Spleen (tissue), 11 donors: ENCODE data around the gene RENBP. TPM values are rescaled to one million over a fixed set of nuclear protein-coding genes. Genes with fewer than 3 reads are reported as not detected.

Experiments
- DNase-seq: peaks from one replicate; pipeline ENCODE4 v3.0.0-alpha.2; 2020
- H3K27ac ChIP-seq, 8 donors: fragments of 200-600 bp; sonication (generic) in 7 of 8; 1 replicate in 4 of 8; 2 replicates in 4 of 8; pipeline versions ENCODE4 v1.5.0 to v1.8.0; 2016 to 2021; ENCODE audit warnings: inconsistent platforms in 4 of 8, mild to moderate bottlenecking in 4 of 8, moderate library complexity in 1 of 8
- H3K27me3 ChIP-seq, 7 donors: fragments of 200-600 bp; sonication (generic) in 6 of 7; replicated peaks in 1 of 7; 1 replicate in 4 of 7; 2 replicates in 3 of 7; pipeline versions ENCODE4 v1.5.0 to v1.8.0; 2016 to 2021; ENCODE audit warnings: inconsistent platforms in 3 of 7, mild to moderate bottlenecking in 1 of 7
- H3K36me3 ChIP-seq, 6 donors: fragments of 200-600 bp; sonication (generic) in 5 of 6; 1 replicate in 4 of 6; 2 replicates in 2 of 6; pipeline versions ENCODE4 v1.5.0 to v1.8.0; 2016 to 2021; ENCODE audit warnings: inconsistent platforms in 2 of 6
- H3K4me1 ChIP-seq, 6 donors: fragments of 200-600 bp; sonication (generic) in 5 of 6; 1 replicate in 3 of 6; 2 replicates in 3 of 6; pipeline versions ENCODE4 v1.5.0 to v1.8.0; 2016 to 2021; ENCODE audit warnings: inconsistent platforms in 3 of 6
- H3K4me3 ChIP-seq, 8 donors: fragments of 200-600 bp; sonication (generic) in 7 of 8; 1 replicate in 4 of 8; 2 replicates in 4 of 8; pipeline versions ENCODE4 v1.5.0 to v1.8.0; 2016 to 2021; ENCODE audit warnings: inconsistent platforms in 4 of 8, mild to moderate bottlenecking in 4 of 8, moderate library complexity in 2 of 8
- H3K9me3 ChIP-seq, 8 donors: fragments of 200-600 bp; sonication (generic) in 7 of 8; 1 replicate in 4 of 8; 2 replicates in 4 of 8; pipeline versions ENCODE4 v1.5.0 to v1.8.0; 2016 to 2021; ENCODE audit warnings: inconsistent platforms in 4 of 8
- POLR2A ChIP-seq, 3 donors: fragments of 450-650 bp; IDR thresholded peaks; one replicate each; pipeline ENCODE4 v1.5.1; 2017; ENCODE audit warnings: antibody characterized with exemption in 3 of 3, mild to moderate bottlenecking in 1 of 3
- POLR2AphosphoS5 ChIP-seq, 3 donors: sonication (generic); formaldehyde crosslinking; IDR thresholded peaks; one replicate each; pipeline ENCODE4 v1.5.1; 2017; ENCODE audit warnings: antibody characterized with exemption in 3 of 3
- WGBS, 5 donors: extraction: QIAGEN DNeasy Blood & Tissue Kit in 3 of 5; methylation state at CpG; one replicate each; pipeline versions ENCODE4 v1.1.5 to v1.1.7; 2013 to 2018; 5-methylcytosine and 5-hydroxymethylcytosine counted together
- intact Hi-C: fragments of 100-400 bp; cut with DNase I; formaldehyde crosslinking; loops from one replicate; pipeline ENCODE4 v1.15.0; 2023; ENCODE audit warnings: low total_unique reads
- polyA plus RNA-seq, 3 donors: library from polyadenylated mRNA; stranded (reverse); fragments of 200-250 nt; gene quantifications; one replicate each; pipeline ENCODE4 v1.2.1, GENCODE V29; 2013
- total RNA-seq, 7 donors: library from RNA; depleted of rRNA in 3 of 7; stranded (reverse); fragments of >200 nt in 3 of 7; fragmentation: NEBNext Ultra II Directional in 4 of 7; extraction: Animal tissue kit (Norgen Biotek cat#: 25700) in 4 of 7; gene quantifications; one replicate each; pipeline versions ENCODE4 v1.1.0 to v1.2.1, GENCODE V29; 2016 to 2021
- TF ChIP-seq, protein P1 (sequence below), 11 experiments: fragments of 200-600 bp in 7 of 11; fragments of 450-650 bp in 4 of 11; sonication (generic) in 4 of 11; IDR thresholded peaks in 8 of 11; conservative IDR thresholded peaks in 3 of 11; 1 replicate in 7 of 11; 2 replicates in 4 of 11; pipeline versions ENCODE4 v1.4.0 to v1.8.0; 2016 to 2021; ENCODE audit warnings: antibody characterized with exemption in 11 of 11, inconsistent platforms in 4 of 11, mild to moderate bottlenecking in 1 of 11
- donor health status: healthy with polysubstance abuse.
- donor health status: DM: no; HTN: no; CAD: no; lungs with moderate emphysema.
- donor health status: DM: no; HTN: no; CAD: no.
- donor health status: Bipolar disorder and iron deficiency.
- donor health status: healthy.
- donor health status: DM: no; HTN: no; CAD: no.
- donor health status: DM: yes; HTN: yes; CAD: no.

RENBP gene
- total and polyA plus RNA-seq, 10 donors, result 42.0 to 105 (median 63.5) TPM

DNA sequence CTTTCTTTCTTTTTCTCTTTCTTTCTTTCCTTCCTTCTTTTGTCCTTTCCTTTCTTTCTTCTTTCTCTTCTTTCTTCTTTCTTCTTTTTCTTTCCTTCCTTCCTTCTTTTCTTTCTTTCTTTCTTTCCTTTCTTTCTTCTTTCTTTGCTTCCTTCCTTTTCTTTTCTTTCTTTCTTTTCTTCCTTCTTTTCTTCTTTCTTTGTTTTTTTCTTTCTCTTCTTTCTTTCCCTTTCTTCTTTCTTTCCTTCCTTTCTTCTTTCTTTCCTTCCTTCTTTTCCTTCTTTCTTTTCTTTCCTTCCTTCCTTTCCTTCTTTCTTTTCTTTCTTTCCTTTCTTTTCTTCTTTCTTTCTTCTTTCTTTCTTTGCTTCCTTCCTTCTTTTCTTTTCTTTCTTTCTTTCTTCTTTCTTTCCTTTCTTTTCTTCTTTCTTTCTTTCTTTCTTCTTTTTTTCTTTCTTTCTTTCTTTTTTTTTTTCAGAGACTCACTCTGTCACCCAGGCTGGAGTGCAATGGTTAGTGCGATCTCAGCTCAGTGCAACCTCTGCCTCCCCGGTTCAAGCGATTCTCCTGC is 46.7 kb upstream of the RENBP start:
- Histone ChIP-seq H3K9me3 (no peaks in the 10 kb centered on the region), H3K4me1 (peaks cover 0 to 23% (median 5%) of the 10 kb centered on the region in 6 donors), H3K27me3 (peaks cover 0 to 4% (median 0%) of the 10 kb centered on the region in 7 donors), H3K4me3 (no peak overlapping the region), H3K36me3 (no peaks in the 10 kb centered on the region), H3K27ac (no peak overlapping the region)
- WGBS, 5 donors, result 94 to 99% (median 98%) methylated on average over 3 of the region's 3 CpGs
- TF ChIP-seq POLR2AphosphoS5 (IDR thresholded peaks at IDR 0.05), result no peak
- no peak for TF ChIP-seq POLR2A (IDR thresholded peaks at IDR 0.05)
- TF ChIP-seq, protein P1, sequence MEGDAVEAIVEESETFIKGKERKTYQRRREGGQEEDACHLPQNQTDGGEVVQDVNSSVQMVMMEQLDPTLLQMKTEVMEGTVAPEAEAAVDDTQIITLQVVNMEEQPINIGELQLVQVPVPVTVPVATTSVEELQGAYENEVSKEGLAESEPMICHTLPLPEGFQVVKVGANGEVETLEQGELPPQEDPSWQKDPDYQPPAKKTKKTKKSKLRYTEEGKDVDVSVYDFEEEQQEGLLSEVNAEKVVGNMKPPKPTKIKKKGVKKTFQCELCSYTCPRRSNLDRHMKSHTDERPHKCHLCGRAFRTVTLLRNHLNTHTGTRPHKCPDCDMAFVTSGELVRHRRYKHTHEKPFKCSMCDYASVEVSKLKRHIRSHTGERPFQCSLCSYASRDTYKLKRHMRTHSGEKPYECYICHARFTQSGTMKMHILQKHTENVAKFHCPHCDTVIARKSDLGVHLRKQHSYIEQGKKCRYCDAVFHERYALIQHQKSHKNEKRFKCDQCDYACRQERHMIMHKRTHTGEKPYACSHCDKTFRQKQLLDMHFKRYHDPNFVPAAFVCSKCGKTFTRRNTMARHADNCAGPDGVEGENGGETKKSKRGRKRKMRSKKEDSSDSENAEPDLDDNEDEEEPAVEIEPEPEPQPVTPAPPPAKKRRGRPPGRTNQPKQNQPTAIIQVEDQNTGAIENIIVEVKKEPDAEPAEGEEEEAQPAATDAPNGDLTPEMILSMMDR (IDR thresholded peaks at IDR 0.05 in 8 of 11, conservative IDR thresholded peaks at IDR 0.05 in 3 of 11), result no peak
- intact Hi-C loops, result no loop called here
- no peak for DNase-seq

DNA sequence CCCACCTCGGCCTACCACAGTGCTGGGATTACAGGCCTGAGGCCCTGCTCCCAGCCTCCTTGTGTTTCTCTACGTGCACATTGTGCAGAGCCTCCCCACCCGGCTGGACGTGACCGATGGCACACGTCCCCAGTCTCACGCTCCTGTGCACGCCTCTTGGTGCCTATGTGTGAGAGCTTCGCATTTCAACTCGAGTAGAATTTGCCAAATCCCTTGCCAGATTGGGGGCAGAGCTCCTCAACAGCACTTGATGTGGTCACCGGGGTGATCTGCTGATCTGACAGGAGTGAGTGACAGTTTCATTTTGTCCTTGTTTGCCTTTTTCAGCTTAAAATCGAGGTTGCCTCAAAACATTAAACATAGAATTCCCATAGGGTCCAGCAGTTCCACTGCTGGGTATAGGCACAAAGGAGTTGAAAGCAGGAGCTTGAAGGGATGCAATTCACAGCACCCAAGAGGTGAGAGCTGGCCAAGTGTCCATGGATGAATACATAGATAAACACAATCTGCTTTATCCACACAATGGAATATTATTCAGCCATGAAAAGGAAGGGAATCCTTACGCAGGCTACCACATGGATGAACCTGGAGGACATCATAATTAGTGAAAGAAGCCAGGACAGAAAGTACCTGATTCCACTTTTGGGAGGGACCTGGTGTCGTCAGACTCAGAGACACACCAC is 45.7 kb upstream of the RENBP start:
- TF ChIP-seq, protein P1 (IDR thresholded peaks at IDR 0.05 in 8 of 11, conservative IDR thresholded peaks at IDR 0.05 in 3 of 11), result no peak
- no peak for TF ChIP-seq POLR2A (IDR thresholded peaks at IDR 0.05)
- TF ChIP-seq POLR2AphosphoS5 (IDR thresholded peaks at IDR 0.05), result no peak
- Histone ChIP-seq H3K36me3 (no peaks in the 10 kb centered on the region), H3K4me3 (no peak overlapping the region), H3K4me1 (peaks cover under 1 to 32% (median 13%) of the 10 kb centered on the region in 6 donors), H3K9me3 (no peaks in the 10 kb centered on the region), H3K27ac (no peak overlapping the region), H3K27me3 (peaks cover 0 to 4% (median 0%) of the 10 kb centered on the region in 7 donors)
- 74 to 93% (median 84%) methylated on average over 3 to 14 of the region's 14 CpGs for WGBS, 5 donors
- intact Hi-C loops, result no loop called here
- DNase-seq, result no peak

DNA sequence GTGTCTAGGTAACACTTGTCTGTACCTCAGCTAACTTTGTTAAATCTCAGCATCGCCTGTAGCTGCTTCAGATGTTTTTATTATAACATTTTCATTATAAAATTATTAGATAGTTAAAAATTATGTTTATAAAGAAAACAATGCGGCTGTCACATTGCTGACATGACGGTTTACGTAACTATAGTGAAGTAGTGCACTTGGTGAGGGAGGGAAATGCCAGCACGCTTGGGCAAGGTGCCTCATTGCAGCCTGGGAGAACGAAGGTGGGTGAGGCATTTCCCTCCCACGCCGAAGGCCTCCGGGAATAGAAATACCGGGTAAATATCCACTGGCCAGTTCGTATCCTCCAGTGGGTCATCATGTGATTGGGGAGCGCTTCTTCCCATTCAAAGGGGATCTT is 44.0 kb upstream of the RENBP start:
- DNase-seq, result no peak
- intact Hi-C loops, result no loop called here
- Histone ChIP-seq H3K4me1 (peaks cover 5 to 48% (median 29%) of the 10 kb centered on the region in 6 donors), H3K27me3 (peaks cover 0 to 12% (median 0%) of the 10 kb centered on the region in 7 donors), H3K9me3 (no peaks in the 10 kb centered on the region), H3K36me3 (no peaks in the 10 kb centered on the region), H3K27ac (no peak overlapping the region), H3K4me3 (no peak overlapping the region)
- 77 to 87% (median 85%) methylated on average over 12 of the region's 12 CpGs for WGBS, 5 donors
- TF ChIP-seq POLR2AphosphoS5 (IDR thresholded peaks at IDR 0.05) (no peak), POLR2A (IDR thresholded peaks at IDR 0.05) (no peak)
- TF ChIP-seq, protein P1 (IDR thresholded peaks at IDR 0.05 in 8 of 11, conservative IDR thresholded peaks at IDR 0.05 in 3 of 11), result no peak
